ENCODE data around the gene TIMP2.

- TF ChIP-seq CTCF (IDR thresholded peaks at IDR 0.05; ENCODE audit: extremely low read depth in 1 of 2, insufficient read depth in 1 of 2, low read depth in 1 of 2, low read length in 2 of 2) (no peak), EZH2 (IDR thresholded peaks at IDR 0.05; ENCODE audit: borderline replicate concordance, low read depth, low read length, severe bottlenecking) (no peak), POLR2AphosphoS5 (IDR thresholded peaks at IDR 0.05; ENCODE audit: insufficient read depth, low read depth, low read length) (no peak), FOS (IDR thresholded peaks at IDR 0.05; ENCODE audit: borderline replicate concordance, insufficient read depth, low read length) (no peak), POLR2A (IDR thresholded peaks at IDR 0.05; ENCODE audit: low read depth, low read length) (no peak)
Measured at GRCh38 chr17:78959803-78960202, 34.6 kb upstream of the TIMP2 start.
